Stimulated activated CD4-positive, alpha-beta T cell treated with anti-CD3 and anti-CD28 coated beads, Interleukin-1b, Interleukin-23, amount 100 ng/mL, for 24 hours (primary cell): ENCODE data around the gene CHRNA5.

Experiments
- DNase-seq, 4 experiments: peaks; one replicate each; pipeline ENCODE4 v3.0.0-alpha.2; 2020; ENCODE audit warnings: low read depth in 4 of 4, low spot score in 1 of 4

Gene CHRNA5

DNA sequence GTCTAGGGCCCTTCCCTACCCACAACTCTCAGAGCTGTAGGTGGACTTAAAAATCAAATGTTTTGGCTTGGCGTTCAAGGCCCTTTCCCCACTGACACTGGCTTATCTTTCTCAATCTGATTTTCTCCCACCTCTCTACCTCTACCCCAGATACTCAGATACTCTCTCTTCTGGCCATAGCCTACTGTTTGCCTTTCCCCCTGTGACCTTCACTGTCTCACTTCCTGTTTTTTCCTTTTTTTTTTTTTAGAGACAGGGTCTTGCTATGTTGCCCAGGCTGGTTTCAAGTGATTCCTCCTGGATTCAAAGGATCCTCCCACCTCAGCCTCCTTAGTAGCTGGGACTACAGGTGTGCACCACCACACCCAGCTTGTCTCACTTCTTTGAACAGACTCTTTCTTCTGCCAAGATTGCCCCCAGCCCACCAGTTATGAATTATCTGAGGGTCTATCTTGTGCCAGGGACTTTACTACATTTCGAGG, 71.1 kb downstream of the CHRNA5 start:
- DNase-seq, result no peak

DNA sequence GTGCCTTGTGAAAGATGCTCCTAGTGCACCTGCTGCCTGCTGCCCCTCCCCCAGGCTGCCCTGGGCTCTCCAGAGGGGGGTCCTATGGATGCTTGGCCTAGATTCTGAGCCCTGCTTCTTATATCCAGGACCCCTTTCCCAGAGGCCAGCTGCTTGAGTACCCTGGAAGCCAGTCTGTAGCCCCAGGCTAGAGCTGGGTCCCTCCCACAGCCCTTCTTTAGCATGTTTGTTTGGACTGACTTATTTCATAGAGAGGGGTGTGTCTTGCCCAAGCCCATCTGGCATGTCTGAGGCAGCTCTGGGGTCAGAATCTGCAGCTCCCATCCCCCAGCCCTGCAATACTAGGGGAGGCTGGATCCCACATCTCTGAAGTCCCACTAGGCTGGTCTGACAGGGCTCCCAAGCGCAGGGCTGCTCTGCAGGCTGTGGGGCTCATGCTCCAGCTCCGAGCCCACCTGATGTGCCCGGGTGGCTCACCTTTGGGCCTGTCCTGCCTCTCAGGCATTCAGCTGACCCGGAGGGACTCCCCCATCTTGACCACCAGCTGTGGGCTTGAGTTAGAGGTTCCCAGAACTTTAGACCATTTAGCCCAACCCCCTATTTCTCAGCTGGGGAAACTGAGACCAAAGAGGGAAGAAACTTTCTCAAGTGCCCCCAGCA, 72.6 kb downstream of the CHRNA5 start:
- no peak for DNase-seq

DNA sequence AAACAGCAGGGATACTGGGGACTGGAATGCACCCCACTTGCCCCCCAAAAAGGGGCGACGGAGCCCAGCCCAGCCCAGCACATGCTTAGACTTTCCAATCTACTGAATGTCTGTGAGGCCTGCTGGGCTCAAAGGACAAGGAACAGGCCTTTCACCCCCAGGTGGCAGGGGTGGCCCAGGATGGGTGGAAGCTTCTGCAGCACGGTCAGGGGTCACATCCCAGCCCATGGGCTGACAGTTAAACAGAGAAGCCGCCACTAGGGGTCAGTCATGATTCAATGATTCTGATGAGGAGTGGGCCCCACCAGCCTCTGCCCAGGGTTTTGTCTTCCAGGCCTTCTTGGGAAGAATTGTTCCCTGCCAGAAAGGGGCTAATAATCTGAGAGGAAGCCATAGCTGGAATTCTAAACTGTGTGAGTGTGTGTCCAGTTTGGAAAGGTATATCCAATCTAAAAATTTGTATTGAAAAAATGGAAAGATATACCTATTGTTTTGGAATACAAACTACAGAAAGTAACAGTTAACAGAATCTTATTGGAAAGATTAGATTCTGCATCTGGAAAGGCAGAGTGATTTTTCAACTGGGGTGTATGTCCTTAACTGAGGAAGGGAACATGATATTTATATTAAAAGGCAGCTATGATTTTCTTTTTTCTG, 73.5 kb downstream of the CHRNA5 start:
- peak; percentile 16 to 44 (median 22) for DNase-seq

DNA sequence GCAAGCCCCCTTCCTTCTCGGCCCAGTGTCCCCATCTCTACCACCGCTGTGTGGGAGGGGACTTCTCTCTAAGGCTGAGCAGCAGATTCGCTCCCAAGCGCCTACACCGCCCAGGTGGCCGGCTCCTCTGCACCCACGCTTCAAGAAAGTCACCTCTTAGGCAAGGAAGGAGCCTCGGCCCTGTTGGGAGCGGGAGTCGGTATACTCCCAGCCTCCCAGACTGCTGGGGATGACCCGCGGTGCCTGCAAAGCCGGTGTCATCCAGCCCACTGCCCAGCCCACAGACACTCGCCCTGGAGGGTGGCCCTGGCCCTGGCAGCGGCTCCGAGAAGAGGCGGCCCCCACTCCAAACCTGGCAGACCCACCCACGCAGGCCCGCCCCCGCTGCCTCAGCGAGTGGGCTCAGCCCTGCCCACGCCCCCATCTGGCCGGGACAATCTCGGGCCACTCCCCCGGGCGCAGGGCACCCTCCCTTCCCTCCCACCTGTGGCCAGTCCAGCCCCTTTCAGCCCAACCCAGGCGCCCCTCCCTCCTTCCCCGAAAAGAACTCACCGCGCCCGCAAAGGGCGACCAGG, 75.3 kb downstream of the CHRNA5 start:
- DNase-seq, result no peak

DNA sequence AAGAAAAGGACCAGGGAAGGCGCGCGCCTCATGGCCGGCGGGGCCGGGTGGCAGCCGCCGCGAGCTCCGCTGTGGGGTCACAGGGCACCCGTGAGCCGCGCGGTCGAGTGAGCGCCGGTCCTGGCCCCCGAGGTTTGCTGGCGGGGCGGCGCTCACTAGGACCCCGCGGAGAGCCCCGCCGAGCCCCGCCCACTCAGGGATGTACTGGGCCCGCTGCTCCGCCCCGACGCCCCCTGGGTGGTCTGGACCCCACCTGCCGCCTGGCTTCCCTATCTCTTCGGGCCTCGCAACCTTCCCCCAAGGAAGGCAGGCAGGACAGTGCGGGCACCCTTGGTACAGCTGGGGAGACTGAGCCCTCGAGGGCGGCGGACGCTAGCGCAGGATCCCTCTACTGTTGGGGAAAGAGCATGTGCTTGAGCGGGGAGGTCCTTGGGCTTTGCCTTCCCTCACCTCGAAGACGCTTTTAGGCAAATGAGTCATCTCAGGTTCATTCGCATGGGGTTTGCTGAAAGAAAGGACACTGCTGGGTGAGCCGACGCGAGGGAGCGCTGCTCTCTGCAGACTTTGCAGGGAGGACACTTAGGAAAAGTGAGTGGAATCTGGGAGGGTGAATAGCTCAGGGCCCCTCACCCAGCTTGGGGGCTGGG, 75.9 kb downstream of the CHRNA5 start, which contains the start of gene CHRNB4:
TSS of gene CHRNB4 (minus strand) at position 109 of the 647 bp plus-strand sequence. CDS start at position 32, 77 bp downstream.
- DNase-seq, result no peak

DNA sequence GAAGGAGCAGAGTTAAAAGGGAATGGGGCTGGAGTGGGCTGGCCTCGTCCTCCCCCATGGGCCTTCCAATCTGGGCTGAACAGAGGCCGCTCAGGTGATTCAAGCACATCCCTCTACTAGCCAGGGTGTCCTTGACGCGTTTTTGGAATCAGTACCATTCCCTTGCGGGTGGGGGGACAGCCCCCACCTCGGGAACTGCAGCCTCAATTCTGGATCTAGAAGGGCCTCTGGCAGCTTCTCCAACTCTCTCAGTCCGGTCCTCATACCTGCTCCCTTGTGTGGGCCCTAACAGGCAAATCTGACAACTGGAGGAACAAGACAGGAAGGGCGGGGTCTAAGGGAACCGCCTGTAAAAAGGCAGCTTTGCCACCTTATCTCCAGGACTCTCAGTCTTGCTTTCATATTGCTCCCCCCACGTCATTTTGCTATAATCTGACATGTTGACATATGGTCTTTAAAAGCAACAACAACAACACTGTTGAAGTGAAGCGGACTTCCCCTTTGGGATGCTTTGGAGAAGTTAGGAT, 76.5 kb downstream of the CHRNA5 start:
- DNase-seq, result no peak

DNA sequence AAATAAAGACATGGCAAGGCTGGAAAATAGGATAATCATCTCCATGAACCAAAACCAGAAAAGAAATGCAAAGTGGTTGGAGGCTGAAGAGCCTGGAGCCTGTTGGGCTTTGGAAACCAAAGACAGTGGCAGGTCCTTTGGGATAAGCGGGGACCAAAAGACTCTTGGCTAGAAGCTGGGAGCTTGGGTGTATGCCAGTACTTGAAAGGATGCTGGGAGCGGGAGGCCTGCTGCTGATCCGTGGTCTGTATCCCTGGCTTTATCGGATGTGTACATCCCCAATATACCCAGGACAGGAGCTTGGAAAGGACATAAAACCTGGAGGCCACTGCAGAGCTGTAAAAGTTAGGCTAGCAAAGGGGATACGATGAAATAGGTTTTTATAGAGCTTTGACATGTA, 77.0 kb downstream of the CHRNA5 start:
- DNase-seq, result no peak
